ENCODE data around the gene RNASE1.
"Not testable (repeated sequence)": the region's sequence is repeated elsewhere in the genome, so short reads cannot be mapped to it uniquely, and the experiment has no call there.

The RNASE1 gene

DNA sequence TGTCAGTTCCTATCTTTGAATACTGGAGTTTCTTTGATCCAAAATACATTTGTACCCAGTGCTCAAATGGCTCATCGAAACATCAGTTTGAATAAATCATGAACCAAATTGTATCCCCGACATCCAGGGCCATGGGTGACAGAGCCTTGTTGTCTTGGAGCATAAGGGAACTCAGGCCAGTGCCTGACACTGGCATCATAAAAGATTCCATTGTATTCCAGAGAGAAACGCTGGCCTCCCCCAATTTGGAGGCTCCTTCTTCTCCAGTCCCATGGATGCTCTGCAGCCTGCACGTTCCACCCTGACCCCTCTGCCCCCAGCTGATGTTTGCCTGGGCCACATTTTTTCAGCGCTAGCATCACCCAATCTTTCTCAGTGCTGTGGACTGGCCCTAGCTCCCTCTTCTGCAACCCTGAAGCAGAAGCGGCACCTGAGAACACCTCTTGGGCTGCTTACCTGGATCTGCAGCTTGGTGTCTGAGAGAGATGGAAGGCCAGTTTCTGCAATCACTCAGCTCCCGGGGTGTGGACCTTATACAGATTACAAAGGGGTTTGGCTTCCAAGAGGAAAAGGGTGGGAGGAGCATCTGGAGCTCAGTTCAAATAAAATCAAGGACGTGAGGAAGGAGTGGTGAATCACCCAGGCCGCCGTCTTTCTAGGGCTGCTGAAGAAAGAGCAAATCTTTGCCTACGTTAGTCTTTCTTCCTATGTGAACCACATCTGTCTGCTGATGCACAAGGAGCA, at the start of gene RNASE1:
TSS of gene RNASE1 (minus strand) at position 504 of the 744 bp plus-strand sequence. CDS start 776 bp downstream, outside the sequence.
- DNase-seq (ENCODE audit: low read depth): no peak

DNA sequence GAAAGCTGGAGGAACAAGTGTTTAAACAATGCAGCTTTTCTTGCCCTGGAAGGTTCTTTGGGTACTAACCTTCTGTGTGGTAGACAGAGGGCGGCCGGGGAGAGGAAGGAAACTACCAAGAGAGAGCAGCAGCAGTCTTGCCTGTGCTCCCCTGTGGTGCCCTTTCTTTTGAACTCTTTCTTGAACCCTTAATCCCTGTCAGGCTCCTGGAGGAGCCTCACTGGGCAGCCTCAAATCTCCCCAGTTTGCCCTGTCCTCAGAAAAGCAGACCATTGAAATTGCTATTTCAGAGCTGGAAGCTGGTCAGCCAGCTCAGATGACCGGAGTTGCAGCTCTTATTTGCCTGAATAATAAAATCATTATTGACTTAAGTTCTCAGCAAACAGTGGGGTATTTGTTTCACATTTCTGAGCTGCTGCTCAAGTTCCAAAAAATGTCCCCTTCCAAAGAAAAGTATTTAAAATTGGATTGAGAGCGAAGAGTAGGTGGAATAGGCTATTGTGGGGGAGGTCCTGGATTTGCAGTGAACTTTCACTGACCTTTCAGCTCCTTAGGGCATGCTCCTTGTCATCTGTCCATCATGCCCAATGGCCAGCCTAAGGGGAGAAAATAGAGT, 46.4 kb upstream of the RNASE1 start:
- no peak for DNase-seq (ENCODE audit: low read depth)

DNA sequence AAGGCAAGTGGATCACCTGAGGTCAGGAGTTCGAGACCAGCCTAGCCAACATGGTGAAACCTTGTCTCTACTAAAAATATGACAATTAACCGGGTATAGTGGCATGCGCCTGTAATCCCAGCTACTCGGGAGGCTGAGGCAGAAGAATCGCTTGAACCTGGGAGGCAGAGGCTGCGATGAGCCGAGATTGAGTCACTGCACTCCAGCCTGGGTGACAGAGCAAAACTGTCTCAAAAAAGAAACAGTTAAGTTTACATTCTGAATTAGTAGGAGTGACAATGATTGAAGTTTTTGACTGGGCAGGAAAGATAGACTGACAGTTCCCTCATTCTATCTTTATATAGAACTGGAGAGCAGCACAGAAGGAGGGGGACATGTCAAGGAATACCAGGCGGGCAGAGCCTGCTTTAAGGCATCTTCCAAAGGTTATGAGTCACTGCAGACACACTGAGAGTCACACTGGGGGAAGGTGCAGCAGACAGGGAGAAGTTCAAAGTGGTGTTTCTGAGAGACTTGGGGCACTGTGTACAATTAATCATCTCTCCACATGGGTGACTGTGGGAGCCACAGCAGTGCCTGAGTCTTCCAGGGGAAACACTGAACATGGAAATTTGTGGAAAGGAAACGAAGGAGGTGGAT, 45.8 kb upstream of the RNASE1 start:
- no peak for DNase-seq (ENCODE audit: low read depth)

DNA sequence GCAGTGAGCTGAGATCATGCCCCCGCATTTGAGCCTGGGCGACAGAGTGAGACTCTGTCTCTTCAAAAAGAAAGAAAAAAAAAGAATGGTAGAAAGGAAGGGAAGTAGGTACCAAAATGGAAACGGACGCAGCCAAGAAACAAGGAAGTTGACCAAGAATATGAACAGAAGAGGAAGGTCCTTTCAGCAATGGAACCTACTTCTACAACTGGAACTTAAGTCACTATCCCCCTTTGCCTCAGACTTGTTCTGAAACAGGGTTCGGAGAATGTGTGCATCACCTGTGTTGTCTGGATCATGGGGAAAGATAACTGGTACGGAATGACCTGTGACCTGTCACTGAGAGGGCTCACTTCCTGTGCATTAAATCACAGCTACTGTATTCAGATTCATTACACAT, 43.9 kb upstream of the RNASE1 start:
- DNase-seq (ENCODE audit: low read depth): no peak

DNA sequence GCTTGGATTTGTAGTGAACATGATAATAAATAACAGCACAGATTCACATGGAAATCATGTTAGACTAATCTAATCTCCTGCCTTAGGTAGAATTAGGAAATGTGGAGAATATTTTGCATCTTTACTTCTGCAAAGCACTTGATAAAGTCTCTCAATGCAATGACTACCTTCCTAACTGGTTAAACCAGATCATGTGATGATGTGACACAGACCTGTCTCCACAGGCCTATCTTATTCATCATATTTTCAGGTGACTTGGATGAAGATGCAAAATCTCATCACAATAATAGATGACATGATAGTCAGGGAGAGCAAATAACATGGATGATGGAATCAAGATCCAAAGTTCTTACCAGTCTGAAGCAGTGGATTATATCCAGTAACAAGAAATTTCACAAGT, 38.5 kb upstream of the RNASE1 start:
- DNase-seq (ENCODE audit: low read depth): no peak

GRCh38 chr14:20837831-20838230, 35.2 kb upstream of the RNASE1 start:
- DNase-seq (ENCODE audit: low read depth): no peak

DNA sequence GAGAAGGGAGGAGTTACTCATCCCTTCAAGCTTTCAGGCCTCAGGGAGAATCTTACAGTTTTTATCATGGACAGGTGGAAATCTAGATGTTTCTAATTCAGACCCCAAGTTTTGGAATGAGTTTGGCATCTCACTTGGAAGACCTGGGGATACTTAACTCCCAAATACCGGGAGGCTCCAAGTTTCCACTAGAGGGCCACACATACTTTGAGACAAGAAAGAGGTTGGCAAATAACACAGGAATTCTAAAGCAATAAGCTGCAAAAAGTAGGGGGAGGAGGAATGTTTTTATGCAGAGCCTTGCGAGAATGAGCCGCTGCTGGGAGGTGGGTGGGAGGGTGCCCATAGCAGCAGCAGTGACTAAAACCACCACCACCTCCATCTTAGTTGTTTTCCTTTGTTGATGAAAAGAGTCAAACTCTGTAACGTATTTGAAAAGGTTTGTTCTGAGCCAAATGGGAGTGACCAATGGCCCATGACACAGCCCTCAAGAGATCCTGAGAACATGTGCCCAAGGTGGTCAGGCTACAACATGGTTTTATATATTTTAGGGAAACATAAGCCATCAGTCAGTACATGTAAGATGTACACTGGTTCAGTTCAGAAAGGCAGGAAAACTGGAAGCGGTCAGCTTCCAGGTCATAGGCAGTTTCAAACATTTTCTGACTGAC, 34.2 kb upstream of the RNASE1 start:
- DNase-seq (ENCODE audit: low read depth): no peak

DNA sequence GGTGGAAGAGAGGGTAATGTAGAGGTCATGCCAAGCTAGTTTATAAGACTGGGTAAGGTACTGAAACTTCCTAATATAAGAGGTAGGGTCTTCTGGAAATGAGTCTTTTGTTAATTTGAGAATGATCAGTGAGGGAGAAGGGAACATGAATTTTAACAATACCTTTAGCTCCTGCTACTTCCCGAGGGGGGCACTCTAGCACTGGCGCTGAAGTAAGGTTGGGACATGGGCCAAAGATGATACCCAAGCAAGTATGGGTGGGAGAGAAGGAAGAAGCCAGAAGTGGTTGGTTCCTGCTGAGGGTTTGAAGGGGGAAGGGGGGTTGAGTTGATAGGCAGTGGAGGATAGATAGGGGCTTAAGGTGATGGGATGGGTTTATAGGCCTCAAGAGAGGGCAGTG, 32.3 kb upstream of the RNASE1 start:
- no peak for DNase-seq (ENCODE audit: low read depth)

GRCh38 chr14:20830831-20831230, 28.2 kb upstream of the RNASE1 start:
- no peak for DNase-seq (ENCODE audit: low read depth)

- not testable (repeated sequence) for DNase-seq (ENCODE audit: low read depth)
Measured at GRCh38 chr14:20828024-20828694, 25.5 kb upstream of the RNASE1 start.

GRCh38 chr14:20827326-20827725, 24.7 kb upstream of the RNASE1 start:
- DNase-seq (ENCODE audit: low read depth): no peak

DNA sequence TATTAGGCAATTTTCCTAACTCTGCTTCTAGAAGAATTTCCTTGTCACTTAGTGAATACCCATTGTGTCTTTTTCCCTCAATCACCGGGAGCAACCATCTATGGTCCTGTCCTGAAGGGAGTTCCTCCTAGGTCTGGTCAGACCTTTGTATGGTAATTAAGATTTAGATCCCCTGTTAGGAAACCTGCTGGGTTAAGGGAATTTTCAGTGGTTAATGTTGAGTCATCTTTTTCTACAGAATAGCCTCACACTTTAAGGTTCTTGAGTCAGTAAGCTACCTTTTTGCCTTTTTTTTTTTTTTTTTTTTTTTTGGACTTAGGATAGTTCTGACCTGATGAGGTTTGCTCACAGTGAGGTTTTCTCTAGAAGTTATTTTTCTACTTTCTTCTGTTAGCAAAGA, 24.0 kb upstream of the RNASE1 start:
- not testable (repeated sequence) for DNase-seq (ENCODE audit: low read depth)

- DNase-seq (ENCODE audit: low read depth): no peak
Measured at GRCh38 chr14:20823859-20824258, 21.2 kb upstream of the RNASE1 start.

- DNase-seq (ENCODE audit: low read depth): not testable (repeated sequence)
Measured at GRCh38 chr14:20821521-20822108, 19.0 kb upstream of the RNASE1 start.

DNA sequence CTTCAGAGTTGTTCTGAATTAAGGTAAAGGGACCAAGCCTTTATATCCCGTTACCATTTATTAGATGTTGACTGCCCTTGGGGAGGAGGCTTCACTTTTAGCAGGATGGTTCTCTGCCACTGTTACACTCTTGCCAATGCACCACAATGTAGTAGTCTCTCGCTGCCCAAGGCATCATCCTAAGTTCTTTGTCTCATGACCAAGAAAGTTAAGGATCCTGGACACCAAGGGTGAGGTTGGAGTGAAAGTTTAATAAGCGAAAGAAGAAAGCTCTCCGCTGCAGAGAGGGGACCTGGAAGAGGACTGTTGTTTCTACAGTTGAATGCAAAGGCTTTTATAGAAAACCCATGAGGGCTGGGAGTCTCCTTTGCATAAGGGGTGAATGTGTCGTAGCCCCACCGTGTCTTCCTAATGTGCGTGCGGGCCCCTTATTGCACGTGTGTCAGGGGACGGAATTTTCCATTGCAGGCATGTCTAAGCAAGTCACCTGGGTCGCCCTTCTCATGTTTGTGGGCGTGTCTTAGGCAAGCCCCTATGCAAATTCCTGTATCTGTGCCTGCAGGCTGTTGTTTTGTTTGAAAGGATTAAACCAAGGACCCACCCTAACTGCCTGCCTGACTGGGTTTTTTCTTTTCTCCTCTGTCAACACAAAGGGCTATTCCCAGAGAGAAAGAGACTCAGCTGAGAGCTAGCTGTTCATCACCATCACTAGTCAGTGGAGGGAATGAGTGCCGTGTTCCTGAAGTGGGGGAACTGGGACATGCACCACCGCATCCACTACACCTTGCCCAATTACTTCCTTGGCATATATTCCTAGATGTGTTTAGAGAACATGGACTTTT, 17.6 kb upstream of the RNASE1 start:
- DNase-seq (ENCODE audit: low read depth): no peak

- DNase-seq (ENCODE audit: low read depth): no peak
Measured at GRCh38 chr14:20818861-20819260, 16.2 kb upstream of the RNASE1 start.

DNA sequence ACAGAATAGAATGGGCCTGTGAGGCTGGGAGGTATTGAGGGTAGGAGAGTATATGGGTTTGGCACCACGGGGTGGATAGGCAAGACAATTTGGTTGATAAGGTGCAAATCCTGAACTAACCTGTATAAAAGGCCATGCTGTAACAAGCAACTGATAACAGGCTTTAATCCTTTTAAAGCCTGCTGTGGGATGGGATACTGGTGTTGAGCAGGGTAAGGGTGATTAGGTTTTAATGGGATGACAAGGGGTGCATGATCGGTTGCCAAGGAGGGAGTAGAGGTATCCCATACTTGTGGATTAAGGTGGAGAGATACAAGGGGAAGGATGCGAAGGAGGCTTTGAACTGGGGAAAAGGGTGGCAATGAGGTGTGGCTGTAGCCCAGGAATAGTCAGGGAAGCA, 13.3 kb upstream of the RNASE1 start:
- not testable (repeated sequence) for DNase-seq (ENCODE audit: low read depth)

DNA sequence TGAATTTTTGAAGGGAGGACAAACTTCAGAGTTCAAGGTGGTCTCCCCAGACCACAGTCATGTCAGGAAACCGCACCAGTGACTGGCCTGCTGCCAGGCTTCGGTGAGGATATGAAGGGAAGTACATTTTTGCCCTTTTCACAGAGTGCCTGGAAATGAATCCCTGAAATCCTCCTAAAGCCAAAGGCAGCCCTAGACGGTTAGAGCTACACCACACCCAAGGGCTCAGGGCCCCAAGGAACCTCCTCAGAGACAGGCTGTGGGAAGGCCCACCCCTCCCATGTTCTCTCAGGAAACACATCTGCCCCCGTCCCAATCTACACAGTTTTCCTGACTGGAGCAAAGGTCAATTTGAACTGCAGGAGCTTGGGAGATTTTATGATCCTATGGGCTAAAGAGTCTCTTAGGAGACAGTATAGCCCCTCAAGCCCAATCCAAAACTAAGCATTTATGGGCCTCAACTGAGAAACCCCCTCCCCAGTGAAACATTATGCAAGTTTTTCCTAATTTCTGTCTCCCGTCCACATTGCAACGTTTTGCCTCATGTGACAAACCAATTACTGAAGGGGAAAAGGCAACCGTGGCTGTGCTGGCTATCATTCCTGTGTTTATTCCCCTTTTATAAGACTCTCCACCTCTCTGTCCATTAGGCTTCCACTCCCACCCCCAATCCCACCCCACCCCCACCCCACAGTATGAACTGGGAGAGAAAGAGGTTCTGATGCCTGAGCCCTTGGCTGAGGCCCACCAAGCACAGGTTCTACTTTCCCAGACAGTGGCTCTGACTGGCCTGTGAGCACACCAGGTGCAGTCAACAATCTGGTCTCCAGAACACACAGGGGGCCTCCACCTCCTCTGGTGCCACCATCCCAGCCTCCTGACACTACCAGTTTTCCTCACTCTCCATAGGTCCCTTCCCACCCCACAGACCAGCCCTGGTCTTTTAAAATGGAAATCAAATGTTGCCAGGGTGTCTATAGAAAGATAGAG, 9.6 kb upstream of the RNASE1 start:
- DNase-seq (ENCODE audit: low read depth): no peak

GRCh38 chr14:20809917-20810316, 7.3 kb upstream of the RNASE1 start:
- no peak for DNase-seq (ENCODE audit: low read depth)

DNA sequence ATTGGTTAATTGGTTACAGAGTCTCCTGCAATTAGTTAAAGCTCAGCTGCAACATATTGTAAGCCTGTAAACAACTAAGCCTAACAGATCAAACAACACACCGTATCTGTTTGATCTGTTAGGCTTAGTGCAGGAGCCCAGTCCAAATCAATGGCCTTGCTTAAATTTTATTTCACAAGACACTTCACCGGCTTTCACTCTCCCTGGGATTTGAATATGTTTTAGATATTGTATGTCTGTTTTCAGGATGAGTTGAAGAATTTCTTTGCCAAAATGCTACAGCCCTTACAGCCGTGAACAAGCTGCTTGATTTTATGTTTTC, 5.5 kb upstream of the RNASE1 start:
- DNase-seq (ENCODE audit: low read depth): no peak

All from fibroblast of the conjunctiva (primary cell).